ENCODE measurements around the gene RNPS1.

The RNPS1 gene

DNA sequence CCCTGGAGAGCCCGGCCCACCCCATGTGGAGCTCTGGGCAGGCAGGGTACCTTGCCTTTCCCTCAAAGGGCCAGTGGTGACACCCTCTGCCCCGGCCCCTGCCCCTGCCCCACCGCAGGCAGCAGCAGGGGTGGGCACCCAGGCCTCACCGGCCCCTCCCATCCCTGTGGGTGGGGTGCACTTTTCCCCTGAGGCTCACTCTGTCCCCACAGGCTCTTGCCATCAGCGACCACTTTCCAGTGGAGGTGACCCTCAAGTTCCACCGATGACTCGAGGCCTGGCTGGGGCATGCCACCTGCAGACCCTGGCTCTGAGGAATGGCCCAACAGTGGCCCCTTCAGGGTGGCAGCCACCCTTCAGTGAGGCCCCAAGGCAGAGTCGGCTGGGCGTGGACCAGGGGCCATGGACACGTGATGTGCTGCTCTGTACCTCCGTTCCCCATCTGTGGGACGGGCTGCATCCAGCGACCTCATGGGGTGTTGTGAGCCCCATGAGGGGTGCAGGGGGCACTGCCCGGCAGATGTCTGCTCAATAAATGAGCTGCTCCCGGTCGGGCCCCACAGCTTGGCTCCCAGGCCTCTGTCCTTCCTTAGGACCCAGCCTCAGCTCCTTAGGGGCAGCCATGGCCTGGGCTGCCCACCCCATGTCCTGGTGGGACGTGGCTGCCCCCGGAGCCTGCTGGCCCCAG, 29.6 kb downstream of the RNPS1 start:
- peaks cover 32% of the 10 kb centered on the region for H4K20me1 ChIP-seq (ENCODE audit: insufficient read depth, low read length)
- no peaks in the 10 kb centered on the region for H3K79me2 ChIP-seq (ENCODE audit: insufficient read depth, low read length)
- DNase-seq = no peak
- no peaks in the 10 kb centered on the region for H3K9me3 ChIP-seq (ENCODE audit: insufficient read depth, low read length, severe bottlenecking)
- peak; percentile 3; the same call in 1 of the 3 replicates for ATAC-seq (ENCODE audit: insufficient read depth, low read depth)
- H3K4me2 ChIP-seq (ENCODE audit: insufficient read depth, low read length) = no peak overlapping the region
- no peak overlapping the region for H2AFZ ChIP-seq (ENCODE audit: low read depth, low read length)
- TF ChIP-seq EZH2 (IDR thresholded peaks at IDR 0.05; ENCODE audit: borderline replicate concordance, low read depth, low read length, severe bottlenecking) = no peak
- TF ChIP-seq, protein P1, sequence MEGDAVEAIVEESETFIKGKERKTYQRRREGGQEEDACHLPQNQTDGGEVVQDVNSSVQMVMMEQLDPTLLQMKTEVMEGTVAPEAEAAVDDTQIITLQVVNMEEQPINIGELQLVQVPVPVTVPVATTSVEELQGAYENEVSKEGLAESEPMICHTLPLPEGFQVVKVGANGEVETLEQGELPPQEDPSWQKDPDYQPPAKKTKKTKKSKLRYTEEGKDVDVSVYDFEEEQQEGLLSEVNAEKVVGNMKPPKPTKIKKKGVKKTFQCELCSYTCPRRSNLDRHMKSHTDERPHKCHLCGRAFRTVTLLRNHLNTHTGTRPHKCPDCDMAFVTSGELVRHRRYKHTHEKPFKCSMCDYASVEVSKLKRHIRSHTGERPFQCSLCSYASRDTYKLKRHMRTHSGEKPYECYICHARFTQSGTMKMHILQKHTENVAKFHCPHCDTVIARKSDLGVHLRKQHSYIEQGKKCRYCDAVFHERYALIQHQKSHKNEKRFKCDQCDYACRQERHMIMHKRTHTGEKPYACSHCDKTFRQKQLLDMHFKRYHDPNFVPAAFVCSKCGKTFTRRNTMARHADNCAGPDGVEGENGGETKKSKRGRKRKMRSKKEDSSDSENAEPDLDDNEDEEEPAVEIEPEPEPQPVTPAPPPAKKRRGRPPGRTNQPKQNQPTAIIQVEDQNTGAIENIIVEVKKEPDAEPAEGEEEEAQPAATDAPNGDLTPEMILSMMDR (IDR thresholded peaks at IDR 0.05; ENCODE audit: borderline replicate concordance, extremely low read depth, low read length, poor library complexity, severe bottlenecking) = no peak
- H3K4me3 ChIP-seq (ENCODE audit: low read depth in 1 of 2, low read length in 2 of 2) = no peak overlapping the region
- no peak overlapping the region for H3K27ac ChIP-seq (ENCODE audit: low read length)
- H3K9ac ChIP-seq (ENCODE audit: low read depth, low read length) = no peak overlapping the region
- H3K27me3 ChIP-seq (ENCODE audit: insufficient read depth, low read length, poor library complexity) = no peaks in the 10 kb centered on the region
- H3K36me3 ChIP-seq (ENCODE audit: insufficient read depth, low read length) = peaks cover 67% of the 10 kb centered on the region
- no peaks in the 10 kb centered on the region for H3K4me1 ChIP-seq (ENCODE audit: insufficient read depth, low read length)

DNA sequence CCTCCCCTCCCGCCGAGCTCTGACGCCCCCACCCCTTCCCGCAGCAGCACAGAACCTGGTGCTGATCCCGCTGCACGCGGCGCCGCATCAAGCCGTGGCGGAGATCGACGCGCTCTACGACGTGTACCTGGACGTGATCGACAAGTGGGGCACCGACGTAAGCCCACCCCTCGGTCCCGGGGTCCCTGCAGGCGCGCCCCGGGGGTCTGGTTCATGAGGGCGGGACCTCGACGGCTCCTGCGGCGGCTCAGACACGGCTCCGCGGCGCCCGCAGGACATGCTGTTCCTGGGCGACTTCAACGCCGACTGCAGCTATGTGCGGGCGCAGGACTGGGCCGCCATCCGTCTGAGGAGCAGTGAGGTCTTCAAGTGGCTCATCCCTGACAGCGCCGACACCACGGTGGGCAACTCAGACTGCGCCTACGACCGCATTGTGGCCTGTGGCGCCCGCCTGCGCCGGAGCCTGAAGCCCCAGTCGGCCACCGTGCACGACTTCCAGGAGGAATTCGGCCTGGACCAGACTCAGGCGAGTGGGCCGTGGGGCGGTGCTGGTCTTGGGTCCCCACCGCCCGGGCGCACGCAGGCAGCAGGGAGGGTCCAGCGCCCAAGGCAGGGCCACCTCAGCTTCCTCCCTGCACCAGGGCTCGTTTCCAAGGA, 30.3 kb downstream of the RNPS1 start:
- ATAC-seq (ENCODE audit: insufficient read depth, low read depth) (no peak), DNase-seq (no peak)
- peaks cover 33% of the 10 kb centered on the region for H4K20me1 ChIP-seq (ENCODE audit: insufficient read depth, low read length)
- TF ChIP-seq, protein P1 (IDR thresholded peaks at IDR 0.05; ENCODE audit: borderline replicate concordance, extremely low read depth, low read length, poor library complexity, severe bottlenecking) = no peak
- no peak for TF ChIP-seq EZH2 (IDR thresholded peaks at IDR 0.05; ENCODE audit: borderline replicate concordance, low read depth, low read length, severe bottlenecking)
- no peak overlapping the region for H2AFZ ChIP-seq (ENCODE audit: low read depth, low read length)
- H3K36me3 ChIP-seq (ENCODE audit: insufficient read depth, low read length) = peaks cover 67% of the 10 kb centered on the region
- H3K4me1 ChIP-seq (ENCODE audit: insufficient read depth, low read length) = no peaks in the 10 kb centered on the region
- H3K9me3 ChIP-seq (ENCODE audit: insufficient read depth, low read length, severe bottlenecking) = no peaks in the 10 kb centered on the region
- no peak overlapping the region for H3K9ac ChIP-seq (ENCODE audit: low read depth, low read length)
- no peaks in the 10 kb centered on the region for H3K27me3 ChIP-seq (ENCODE audit: insufficient read depth, low read length, poor library complexity)
- no peak overlapping the region for H3K27ac ChIP-seq (ENCODE audit: low read length)
- no peak overlapping the region for H3K4me3 ChIP-seq (ENCODE audit: low read depth in 1 of 2, low read length in 2 of 2)
- no peak overlapping the region for H3K4me2 ChIP-seq (ENCODE audit: insufficient read depth, low read length)
- H3K79me2 ChIP-seq (ENCODE audit: insufficient read depth, low read length) = no peaks in the 10 kb centered on the region

DNA sequence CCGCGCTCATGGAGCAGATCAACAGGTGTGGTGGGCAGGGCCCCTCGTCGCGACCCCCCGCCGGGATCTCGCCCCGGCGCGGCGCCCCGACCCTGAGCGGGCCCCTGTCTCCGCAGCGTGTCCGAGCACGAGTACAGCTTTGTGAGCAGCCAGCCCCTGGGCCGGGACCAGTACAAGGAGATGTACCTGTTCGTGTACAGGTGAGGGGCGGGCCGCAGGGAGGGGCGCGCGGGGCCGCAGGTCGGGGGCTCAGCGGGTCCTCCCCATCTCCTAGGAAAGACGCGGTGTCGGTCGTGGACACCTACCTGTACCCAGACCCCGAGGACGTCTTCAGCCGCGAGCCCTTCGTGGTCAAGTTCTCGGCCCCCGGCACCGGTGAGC, 30.8 kb downstream of the RNPS1 start:
- Histone ChIP-seq H3K9me3 (ENCODE audit: insufficient read depth, low read length, severe bottlenecking) (no peaks in the 10 kb centered on the region), H3K4me2 (ENCODE audit: insufficient read depth, low read length) (no peak overlapping the region), H3K36me3 (ENCODE audit: insufficient read depth, low read length) (peaks cover 67% of the 10 kb centered on the region), H3K4me3 (ENCODE audit: low read depth in 1 of 2, low read length in 2 of 2) (no peak overlapping the region), H3K4me1 (ENCODE audit: insufficient read depth, low read length) (no peaks in the 10 kb centered on the region), H2AFZ (ENCODE audit: low read depth, low read length) (no peak overlapping the region), H3K27me3 (ENCODE audit: insufficient read depth, low read length, poor library complexity) (no peaks in the 10 kb centered on the region), H4K20me1 (ENCODE audit: insufficient read depth, low read length) (peaks cover 32% of the 10 kb centered on the region), H3K79me2 (ENCODE audit: insufficient read depth, low read length) (no peaks in the 10 kb centered on the region), H3K9ac (ENCODE audit: low read depth, low read length) (no peak overlapping the region), H3K27ac (ENCODE audit: low read length) (no peak overlapping the region)
- TF ChIP-seq EZH2 (IDR thresholded peaks at IDR 0.05; ENCODE audit: borderline replicate concordance, low read depth, low read length, severe bottlenecking) = no peak
- TF ChIP-seq, protein P1 (IDR thresholded peaks at IDR 0.05; ENCODE audit: borderline replicate concordance, extremely low read depth, low read length, poor library complexity, severe bottlenecking) = no peak
- ATAC-seq (ENCODE audit: insufficient read depth, low read depth) (no peak), DNase-seq (no peak)

Data from DND-41 (cell line).